Middle frontal gyrus (tissue), 1 donor: Measurements from ENCODE around the gene DENND1B.
"Not testable (repeated sequence)": the region's sequence is repeated elsewhere in the genome, so short reads cannot be mapped to it uniquely, and the experiment has no call there.

Experiments used
- DNase-seq: peaks from one replicate; pipeline ENCODE4 v3.0.0-alpha.2; 2015; ENCODE audit warnings: low spot score; ENCODE audit errors: extremely low spot score

The DENND1B gene

DNA sequence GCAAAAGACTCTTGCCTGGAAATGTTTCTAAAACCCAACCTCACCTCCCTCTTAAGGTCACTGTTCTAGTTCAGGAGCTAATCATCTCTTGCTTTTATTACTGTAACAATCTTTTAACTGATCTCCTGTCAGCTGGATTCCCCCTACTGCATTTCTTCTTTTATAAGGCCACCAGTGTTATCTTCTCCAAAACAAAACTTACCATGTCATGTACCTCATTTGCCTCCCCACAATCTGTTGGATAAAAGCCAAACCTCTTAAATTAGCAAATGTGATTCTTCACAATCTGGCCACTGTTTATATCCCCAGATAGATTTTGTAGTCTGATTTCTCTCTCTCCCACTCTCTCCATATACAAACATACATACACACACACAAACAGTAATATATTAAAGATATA is 143.3 kb downstream of the DENND1B start:
- DNase-seq, result no peak

- no peak for DNase-seq
Observed at GRCh38 chr1:197622371-197622770, 152.9 kb downstream of the DENND1B start.

GRCh38 chr1:197621761-197622160 is 153.5 kb downstream of the DENND1B start:
- no peak for DNase-seq

GRCh38 chr1:197620714-197621163 is 154.5 kb downstream of the DENND1B start:
- no peak for DNase-seq

DNA sequence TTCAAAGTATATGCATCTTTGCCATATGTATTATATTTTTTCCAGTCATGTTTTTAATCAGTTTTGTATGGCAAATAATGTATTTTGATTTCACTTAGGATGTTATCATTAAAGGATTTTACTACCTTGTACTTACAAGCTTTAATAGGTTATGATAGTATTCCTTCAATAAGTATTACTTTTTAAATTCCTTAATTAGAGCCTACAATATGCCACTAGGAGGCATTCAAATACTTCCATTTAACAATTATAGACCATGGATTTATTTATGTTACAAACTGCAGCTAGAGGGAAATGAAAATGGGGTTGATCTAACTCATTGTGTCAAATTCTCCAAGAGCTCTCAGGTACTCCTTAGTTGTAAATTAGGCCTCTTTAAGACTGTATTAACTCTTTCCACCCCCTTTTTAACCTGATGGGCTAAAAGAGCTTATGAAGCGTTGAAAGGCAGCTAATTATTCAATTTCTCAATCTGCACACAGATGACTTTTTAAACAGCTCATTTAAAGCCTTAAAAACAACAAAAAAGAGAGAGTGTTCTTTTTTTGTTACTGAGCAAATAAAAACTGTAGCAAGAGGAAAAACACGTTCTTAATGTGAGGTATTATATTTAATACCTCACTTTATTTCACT is 156.2 kb downstream of the DENND1B start:
- no peak for DNase-seq

DNA sequence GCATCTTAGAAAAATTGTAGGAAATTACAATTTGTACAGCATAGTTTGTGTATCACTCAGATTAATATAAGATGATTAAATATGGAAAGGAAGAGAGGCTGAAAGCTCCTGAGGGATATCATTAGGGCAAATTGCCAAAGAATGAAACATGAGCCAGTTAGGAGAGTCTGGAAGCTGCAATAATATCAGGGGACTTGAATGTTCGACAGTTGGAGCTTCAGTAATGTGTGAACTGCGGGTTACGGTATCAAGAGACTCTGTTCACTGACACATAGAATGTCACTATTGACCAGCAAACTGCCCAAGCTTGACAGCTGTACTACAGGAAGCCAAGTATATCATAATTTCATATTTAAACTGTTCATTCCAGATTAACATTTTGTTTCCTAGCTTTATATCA is 157.2 kb downstream of the DENND1B start:
- DNase-seq, result no peak

- DNase-seq, result no peak
Observed at GRCh38 chr1:197615693-197616011, 159.6 kb downstream of the DENND1B start.

- no peak for DNase-seq
Observed at GRCh38 chr1:197614916-197615692, 160.2 kb downstream of the DENND1B start.

DNA sequence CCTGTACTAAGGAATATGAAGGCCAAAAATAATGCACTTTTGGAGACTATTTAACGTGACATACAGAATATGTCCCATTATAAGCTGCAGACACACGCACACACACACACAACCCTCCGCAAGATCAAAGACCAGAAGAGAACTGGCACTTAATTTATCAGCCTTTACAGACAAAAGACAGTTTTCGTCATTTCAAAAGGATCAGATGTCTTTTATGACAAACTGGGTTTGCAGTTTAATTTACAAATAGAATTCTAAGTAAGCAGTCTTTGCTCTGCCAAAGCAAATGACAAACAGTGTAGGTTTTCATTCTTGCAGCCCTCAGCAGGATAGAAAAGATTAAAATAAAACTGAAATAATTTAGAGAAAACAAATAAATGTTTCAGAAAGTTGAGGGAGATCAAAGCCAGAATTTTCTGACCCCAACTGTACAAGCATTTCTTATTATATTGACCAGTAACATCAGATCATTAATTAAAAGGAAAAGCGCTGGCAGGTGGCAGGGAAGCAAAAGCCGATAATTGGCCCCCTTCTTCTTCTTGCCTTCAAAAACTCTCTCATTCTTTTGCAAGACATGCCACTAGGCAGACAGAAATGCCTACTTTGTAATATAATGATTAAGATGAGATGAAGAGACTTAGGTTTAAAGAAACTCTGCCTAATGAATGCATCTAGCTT is 169.0 kb downstream of the DENND1B start:
- no peak for DNase-seq

DNA sequence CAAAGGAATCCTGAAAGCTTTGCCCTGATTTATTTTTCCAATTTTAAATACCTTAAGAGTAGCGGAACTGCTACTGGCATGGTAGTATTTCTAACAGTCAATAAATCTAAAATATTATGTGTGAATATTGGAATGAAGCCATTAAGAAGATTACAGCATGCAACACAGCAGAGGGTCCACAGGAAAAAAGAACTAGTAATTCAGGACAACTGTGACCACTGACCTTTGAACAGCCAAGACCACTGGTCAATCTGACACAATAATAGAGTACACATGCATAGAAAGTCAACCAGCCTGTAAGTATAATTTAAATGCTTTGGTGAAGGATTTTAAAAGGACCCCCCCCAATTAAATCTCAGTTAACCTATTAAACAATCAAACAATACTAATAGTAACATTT is 171.0 kb downstream of the DENND1B start:
- no peak for DNase-seq

GRCh38 chr1:197600751-197601150 is 174.5 kb downstream of the DENND1B start:
- DNase-seq, result no peak

DNA sequence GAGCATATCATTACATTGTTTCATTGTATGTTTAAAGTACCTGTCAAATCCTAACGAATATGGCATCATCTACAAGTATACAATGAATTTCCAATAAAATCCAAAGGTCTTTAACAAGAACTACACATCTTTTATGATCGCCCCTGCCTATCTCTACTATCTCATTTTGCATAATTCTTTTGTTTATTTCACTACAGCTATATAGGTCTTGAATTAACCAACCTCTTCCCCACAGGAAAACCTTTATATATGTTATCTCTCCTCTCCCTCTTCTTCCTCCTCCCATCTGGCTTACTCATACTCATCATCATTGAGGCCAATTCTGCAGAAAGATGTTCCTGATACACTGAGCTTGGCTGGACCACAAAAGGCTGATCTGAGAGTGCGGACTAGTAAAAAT is 175.5 kb downstream of the DENND1B start:
- DNase-seq, result no peak

DNA sequence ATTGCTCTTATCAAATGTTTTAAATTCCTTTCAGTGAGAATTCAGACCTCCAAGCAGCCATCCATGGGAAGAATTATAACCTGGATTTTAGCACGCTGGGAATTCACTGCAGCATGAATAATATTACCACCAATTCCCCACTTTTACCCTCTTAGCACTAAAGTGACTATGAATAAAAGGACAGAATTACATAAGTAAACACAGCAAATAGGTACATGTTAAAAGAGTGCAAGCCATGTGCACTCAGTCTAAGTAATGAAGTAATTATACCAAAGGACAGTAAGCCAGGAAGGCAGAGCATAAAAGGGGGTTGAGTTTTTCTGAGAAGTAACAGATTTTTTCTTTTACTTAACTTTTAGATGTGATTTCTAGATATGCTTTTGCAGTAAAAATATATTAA is 176.3 kb downstream of the DENND1B start:
- no peak for DNase-seq

DNA sequence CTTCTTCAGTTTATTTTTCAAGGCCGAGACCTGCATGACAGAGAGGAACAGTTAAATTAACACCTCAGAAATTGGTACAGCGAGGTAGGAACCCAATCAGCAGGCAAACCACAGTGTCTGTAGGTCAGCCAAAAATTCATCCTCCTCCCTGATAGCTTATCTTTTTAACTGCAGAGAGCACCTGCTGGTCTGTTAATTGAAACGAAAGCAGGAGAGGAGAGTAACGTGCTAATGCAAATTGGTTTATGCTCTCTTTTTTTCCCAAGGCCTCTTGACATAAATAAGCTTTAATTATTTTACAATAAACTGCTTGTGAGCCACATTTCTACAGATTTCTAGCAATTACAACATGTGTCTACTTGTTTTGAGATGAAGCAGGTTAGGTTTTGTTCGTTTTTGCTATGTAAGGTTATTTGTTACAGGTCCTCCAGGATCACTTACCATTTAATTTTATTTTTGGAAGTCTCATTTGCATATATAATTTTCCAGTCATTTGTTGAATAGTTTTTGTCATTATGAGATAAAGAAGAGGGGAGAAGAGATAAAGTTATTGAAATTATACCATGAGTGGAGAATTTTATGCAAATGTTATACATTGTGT is 179.9 kb downstream of the DENND1B start:
- no peak for DNase-seq

DNA sequence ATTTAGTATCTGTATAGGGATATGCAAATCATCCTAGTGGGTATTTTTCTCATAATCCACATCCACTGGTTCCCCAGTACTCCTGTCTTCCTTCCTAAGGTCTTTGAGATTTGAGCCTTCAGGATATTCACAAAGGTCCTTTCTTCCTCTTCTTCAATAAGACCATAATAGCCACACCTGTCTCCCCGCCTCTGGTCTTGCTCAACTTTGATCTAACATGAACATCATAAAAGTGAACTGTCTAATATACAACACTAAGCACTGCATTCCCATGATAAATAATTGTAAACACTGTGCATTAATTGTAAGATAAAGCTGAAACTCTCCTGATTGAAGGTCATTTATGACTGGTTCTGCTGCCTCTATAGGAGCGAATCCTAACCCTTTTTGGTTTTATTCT is 184.6 kb downstream of the DENND1B start:
- DNase-seq, result no peak

DNA sequence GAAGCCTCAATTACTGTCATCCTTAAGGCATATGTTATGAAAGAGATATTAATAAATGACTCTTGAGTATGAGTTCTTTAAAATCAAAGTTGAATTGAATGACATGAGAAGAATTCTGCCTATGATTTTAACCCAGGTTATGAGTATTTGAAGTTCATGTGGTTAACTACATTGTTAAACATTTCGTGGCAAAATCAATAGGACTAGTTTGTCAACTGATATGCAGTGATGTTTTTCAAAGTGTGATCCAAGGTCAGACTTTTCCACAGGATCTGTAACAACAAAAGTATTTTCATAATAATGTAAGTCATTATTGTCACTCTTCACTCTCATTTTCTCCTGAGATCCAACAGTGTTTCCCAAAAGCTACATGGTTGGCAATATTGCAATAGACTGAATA is 189.5 kb downstream of the DENND1B start:
- no peak for DNase-seq

GRCh38 chr1:197577580-197577979 is 197.7 kb downstream of the DENND1B start:
- no peak for DNase-seq

DNA sequence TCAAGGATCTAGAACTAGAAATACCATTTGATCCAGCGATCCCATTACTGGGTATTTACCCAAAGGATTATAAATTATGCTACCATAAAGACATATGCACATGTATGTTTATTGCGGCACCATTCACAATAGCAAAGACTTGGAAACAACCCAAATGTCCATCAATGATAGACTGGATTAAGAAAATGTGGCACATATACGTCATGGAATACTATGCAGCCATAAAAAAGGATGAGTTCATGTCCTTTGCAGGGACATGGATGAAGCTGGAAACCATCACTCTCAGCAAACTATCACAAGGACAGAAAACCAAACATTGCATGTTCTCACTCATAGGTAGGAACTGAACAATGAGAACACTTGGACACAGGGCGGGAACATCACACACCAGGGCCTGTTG is 199.7 kb downstream of the DENND1B start:
- not testable (repeated sequence) for DNase-seq

DNA sequence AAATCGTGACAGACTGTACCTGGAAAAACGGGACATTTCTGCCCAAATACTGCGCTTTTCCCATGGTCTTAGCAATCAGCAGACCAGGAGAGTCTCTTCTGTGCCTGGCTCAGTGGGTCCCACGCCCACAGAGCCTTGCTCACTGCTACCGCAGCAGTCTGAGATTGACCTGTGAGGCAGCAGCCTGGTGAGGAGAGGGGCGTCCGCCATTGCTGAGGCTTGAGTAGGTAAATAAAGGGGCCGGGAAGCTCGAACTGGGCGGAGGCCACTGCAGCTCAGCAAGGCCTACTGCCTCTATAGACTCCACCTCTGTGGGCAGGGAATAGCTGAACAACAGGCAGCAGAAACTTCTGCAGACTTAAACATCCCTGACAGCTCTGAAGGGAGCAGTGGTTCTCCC is 203.1 kb downstream of the DENND1B start:
- DNase-seq, result no peak

GRCh38 chr1:197567442-197567841 is 207.8 kb downstream of the DENND1B start:
- no peak for DNase-seq

DNA sequence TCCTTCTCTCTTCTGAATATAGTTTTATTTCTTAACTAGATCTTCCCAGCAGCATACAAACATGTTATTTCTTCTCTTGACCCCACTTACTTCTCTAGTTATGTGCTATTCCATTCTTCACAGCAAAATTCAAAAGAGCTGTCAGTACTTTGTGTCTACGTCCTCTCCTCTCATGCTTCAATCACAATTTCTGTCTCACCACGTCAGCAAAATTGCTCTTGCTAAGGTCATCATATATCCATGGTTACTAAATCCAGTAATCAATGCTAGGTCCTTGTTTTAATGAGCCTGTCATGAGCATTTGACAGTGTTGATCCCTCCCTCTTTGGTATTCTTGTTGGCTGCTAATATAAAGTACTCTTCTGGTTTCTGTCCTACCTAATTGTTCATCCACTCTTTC is 214.2 kb downstream of the DENND1B start:
- no peak for DNase-seq

- DNase-seq, result no peak
Observed at GRCh38 chr1:197559655-197560054, 215.6 kb downstream of the DENND1B start.
